HepG2 (cell line): ENCODE results near the gene DLL4. TPM values are rescaled to one million over a fixed set of nuclear protein-coding genes. Genes with fewer than 3 reads are reported as not detected.
A peak's percentile ranks its signal among the peaks of the same experiment; 100 is the strongest.

ENCODE experiments used
- ATRX ChIP-seq: sonication (generic); formaldehyde crosslinking; IDR thresholded peaks from 2 replicates; pipeline ENCODE4 v1.4.0; 2020; ENCODE audit warnings: missing genetic modification reagents, borderline replicate concordance
- CHCHD3 ChIP-seq: sonication (generic); formaldehyde crosslinking; IDR thresholded peaks from 2 replicates; pipeline ENCODE4 v1.8.0; 2022; ENCODE audit warnings: mild to moderate bottlenecking, missing genetic modification reagents, moderate library complexity
- CSRNP2 ChIP-seq: sonication (generic); formaldehyde crosslinking; conservative IDR thresholded peaks from 2 replicates; pipeline ENCODE4 v1.8.0; 2022; ENCODE audit warnings: low read depth, missing genetic modification reagents
- HOXA7 ChIP-seq: sonication (generic); formaldehyde crosslinking; IDR thresholded peaks from 2 replicates; pipeline ENCODE4 v1.8.1; 2022; ENCODE audit warnings: mild to moderate bottlenecking, missing genetic modification reagents, moderate library complexity
- MAZ ChIP-seq, 2 experiments: sonication (generic) in 1 of 2; formaldehyde crosslinking in 1 of 2; IDR thresholded peaks; 2 replicates each; pipeline versions ENCODE4 v1.5.0 to v1.6.1; 2012 to 2020; ENCODE audit warnings: low read depth in 2 of 2, mild to moderate bottlenecking in 2 of 2, borderline replicate concordance in 1 of 2, improper control_type of control experiment in 1 of 2, low read length in 1 of 2, missing genetic modification reagents in 1 of 2, moderate library complexity in 1 of 2
- PATZ1 ChIP-seq: sonication (generic); formaldehyde crosslinking; IDR thresholded peaks from 2 replicates; pipeline ENCODE4 v1.4.0; 2020; ENCODE audit warnings: missing genetic modification reagents
- SCMH1 ChIP-seq: sonication (generic); formaldehyde crosslinking; IDR thresholded peaks from 2 replicates; pipeline ENCODE4 v1.9.0; 2021; ENCODE audit warnings: missing genetic modification reagents, mild to moderate bottlenecking, borderline replicate concordance
- SNRNP70 ChIP-seq: fragments of 200-400 bp; formaldehyde crosslinking; IDR thresholded peaks from 2 replicates; pipeline ENCODE4 v1.6.1; 2017; ENCODE audit warnings: mild to moderate bottlenecking, low read depth, low read length, moderate library complexity
- ZBTB20 ChIP-seq: sonication (generic); formaldehyde crosslinking; IDR thresholded peaks from 2 replicates; pipeline ENCODE4 v1.8.1; 2023; ENCODE audit warnings: missing genetic modification reagents, low read depth, mild to moderate bottlenecking, borderline replicate concordance
- ZBTB8A ChIP-seq: sonication (generic); formaldehyde crosslinking; IDR thresholded peaks from 2 replicates; pipeline ENCODE4 v1.4.0; 2020; ENCODE audit warnings: mild to moderate bottlenecking, low read depth, missing genetic modification reagents, borderline replicate concordance
- ZFP1 ChIP-seq: IDR thresholded peaks from 2 replicates; pipeline ENCODE4 v1.6.1; 2016
- ZNF460 ChIP-seq: sonication (generic); formaldehyde crosslinking; IDR thresholded peaks from 2 replicates; pipeline ENCODE4 v1.5.1; 2020; ENCODE audit warnings: missing genetic modification reagents, mild to moderate bottlenecking, borderline replicate concordance
- ZNF746 ChIP-seq: sonication (generic); formaldehyde crosslinking; IDR thresholded peaks from 2 replicates; pipeline ENCODE4 v1.8.0; 2022; ENCODE audit warnings: mild to moderate bottlenecking, missing genetic modification reagents
- ZNF879 ChIP-seq: sonication (generic); formaldehyde crosslinking; IDR thresholded peaks from 2 replicates; pipeline ENCODE4 v1.8.1; 2023; ENCODE audit warnings: missing genetic modification reagents
- ZSCAN22 ChIP-seq: sonication (generic); formaldehyde crosslinking; IDR thresholded peaks from 2 replicates; pipeline ENCODE4 v1.4.0; 2020; ENCODE audit warnings: mild to moderate bottlenecking, missing genetic modification reagents
- polyA plus RNA-seq, 8 experiments: library from polyadenylated mRNA; depleted of rRNA in 3 of 8; stranded (reverse) in 7 of 8; unstranded in 1 of 8; fragments of >200 nt; fragmentation: Illumina TruSeq in 4 of 8; extraction: Trizol in 4 of 8; gene quantifications; 2 replicates each; pipeline versions ENCODE4 v1.2.1 to v1.2.3, GENCODE V29; 2011 to 2016; ENCODE audit warnings: low read depth in 4 of 8, missing spikeins in 1 of 8, mixed read lengths in 1 of 8; ENCODE audit not compliant: insufficient read depth in 1 of 8
- total RNA-seq, 5 experiments: library from RNA; depleted of rRNA; stranded (reverse); fragments of >200 nt; fragmentation: Illumina TruSeq; extraction: Trizol; gene quantifications; 2 replicates each; pipeline ENCODE4 v1.2.3, GENCODE V29; 2016; ENCODE audit warnings: low read depth in 1 of 5
- TF ChIP-seq, protein P1 (sequence below), 2 experiments: sonication (generic) in 1 of 2; formaldehyde crosslinking in 1 of 2; IDR thresholded peaks; 2 replicates each; pipeline versions ENCODE4 v1.4.0 to v1.6.1; 2018 to 2020; ENCODE audit warnings: missing genetic modification reagents in 2 of 2, borderline replicate concordance in 1 of 2, low read depth in 1 of 2, mild to moderate bottlenecking in 1 of 2, missing biosample characterization in 1 of 2
- TF ChIP-seq, protein P2 (sequence below): sonication (generic); formaldehyde crosslinking; IDR thresholded peaks from 2 replicates; pipeline ENCODE4 v1.9.0; 2021; ENCODE audit warnings: missing genetic modification reagents, mild to moderate bottlenecking, borderline replicate concordance
- TF ChIP-seq, protein P3 (sequence below): IDR thresholded peaks from 2 replicates; pipeline ENCODE4 v1.6.1; 2016

DLL4 gene
- total and polyA plus RNA-seq, 2 of the 13 experiments (the other 11 are each of a cell fraction or from before 2014, with no cell fraction given), result 0.20 to 0.25 TPM

GRCh38 chr15:40918799-40919392, 10.2 kb upstream of the DLL4 start (continued):
- TF ChIP-seq PATZ1 (peak; percentile 63), MAZ (IDR thresholded peaks at IDR 0.05; ENCODE audit: borderline replicate concordance, low read depth, low read length) (no peak), MAZ (CRISPR knock-in tag; IDR thresholded peaks at IDR 0.05; ENCODE audit: low read depth) (0 out of 2 replicates have a peak, but pooled peaks have one; percentile 43), ZFP1 (no peak), SNRNP70 (no peak), CSRNP2 (CRISPR knock-in tag) (no peak), ZBTB8A (no peak), ZNF460 (no peak), HOXA7 (CRISPR knock-in tag) (no peak), ZNF879 (no peak), SCMH1 (no peak), ZNF746 (CRISPR knock-in tag) (no peak), CHCHD3 (CRISPR knock-in tag) (no peak), ZBTB20 (CRISPR knock-in tag) (no peak), ATRX (CRISPR knock-in tag) (no peak), ZSCAN22 (CRISPR knock-in tag) (no peak)
- TF ChIP-seq, protein P1, sequence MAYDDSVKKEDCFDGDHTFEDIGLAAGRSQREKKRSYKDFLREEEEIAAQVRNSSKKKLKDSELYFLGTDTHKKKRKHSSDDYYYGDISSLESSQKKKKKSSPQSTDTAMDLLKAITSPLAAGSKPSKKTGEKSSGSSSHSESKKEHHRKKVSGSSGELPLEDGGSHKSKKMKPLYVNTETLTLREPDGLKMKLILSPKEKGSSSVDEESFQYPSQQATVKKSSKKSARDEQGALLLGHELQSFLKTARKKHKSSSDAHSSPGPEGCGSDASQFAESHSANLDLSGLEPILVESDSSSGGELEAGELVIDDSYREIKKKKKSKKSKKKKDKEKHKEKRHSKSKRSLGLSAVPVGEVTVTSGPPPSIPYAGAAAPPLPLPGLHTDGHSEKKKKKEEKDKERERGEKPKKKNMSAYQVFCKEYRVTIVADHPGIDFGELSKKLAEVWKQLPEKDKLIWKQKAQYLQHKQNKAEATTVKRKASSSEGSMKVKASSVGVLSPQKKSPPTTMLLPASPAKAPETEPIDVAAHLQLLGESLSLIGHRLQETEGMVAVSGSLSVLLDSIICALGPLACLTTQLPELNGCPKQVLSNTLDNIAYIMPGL (CRISPR knock-in tag; IDR thresholded peaks at IDR 0.05; ENCODE audit: borderline replicate concordance in 1 of 2, low read depth in 1 of 2), result 0 out of 4 replicates have a peak, but pooled peaks of 1 of the 2 experiments have one; percentile 20
- TF ChIP-seq, protein P2, sequence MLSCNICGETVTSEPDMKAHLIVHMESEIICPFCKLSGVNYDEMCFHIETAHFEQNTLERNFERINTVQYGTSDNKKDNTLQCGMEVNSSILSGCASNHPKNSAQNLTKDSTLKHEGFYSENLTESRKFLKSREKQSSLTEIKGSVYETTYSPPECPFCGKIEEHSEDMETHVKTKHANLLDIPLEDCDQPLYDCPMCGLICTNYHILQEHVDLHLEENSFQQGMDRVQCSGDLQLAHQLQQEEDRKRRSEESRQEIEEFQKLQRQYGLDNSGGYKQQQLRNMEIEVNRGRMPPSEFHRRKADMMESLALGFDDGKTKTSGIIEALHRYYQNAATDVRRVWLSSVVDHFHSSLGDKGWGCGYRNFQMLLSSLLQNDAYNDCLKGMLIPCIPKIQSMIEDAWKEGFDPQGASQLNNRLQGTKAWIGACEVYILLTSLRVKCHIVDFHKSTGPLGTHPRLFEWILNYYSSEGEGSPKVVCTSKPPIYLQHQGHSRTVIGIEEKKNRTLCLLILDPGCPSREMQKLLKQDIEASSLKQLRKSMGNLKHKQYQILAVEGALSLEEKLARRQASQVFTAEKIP, result no peak
- TF ChIP-seq, protein P3, sequence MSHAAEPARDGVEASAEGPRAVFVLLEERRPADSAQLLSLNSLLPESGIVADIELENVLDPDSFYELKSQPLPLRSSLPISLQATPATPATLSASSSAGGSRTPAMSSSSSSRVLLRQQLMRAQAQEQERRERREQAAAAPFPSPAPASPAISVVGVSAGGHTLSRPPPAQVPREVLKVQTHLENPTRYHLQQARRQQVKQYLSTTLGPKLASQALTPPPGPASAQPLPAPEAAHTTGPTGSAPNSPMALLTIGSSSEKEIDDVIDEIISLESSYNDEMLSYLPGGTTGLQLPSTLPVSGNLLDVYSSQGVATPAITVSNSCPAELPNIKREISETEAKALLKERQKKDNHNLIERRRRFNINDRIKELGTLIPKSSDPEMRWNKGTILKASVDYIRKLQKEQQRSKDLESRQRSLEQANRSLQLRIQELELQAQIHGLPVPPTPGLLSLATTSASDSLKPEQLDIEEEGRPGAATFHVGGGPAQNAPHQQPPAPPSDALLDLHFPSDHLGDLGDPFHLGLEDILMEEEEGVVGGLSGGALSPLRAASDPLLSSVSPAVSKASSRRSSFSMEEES (CRISPR knock-in tag), result 0 out of 2 replicates have a peak, but pooled peaks have one; percentile 53
